Right lobe of liver (tissue), 4 donors: ENCODE results near the gene RABGEF1.

Experiments
- POLR2A ChIP-seq: fragments of 450-650 bp; IDR thresholded peaks from one replicate; pipeline ENCODE4 v1.6.1; 2017; ENCODE audit warnings: antibody characterized with exemption, mild to moderate bottlenecking
- TF ChIP-seq, protein P1 (sequence below), 4 donors: fragments of 200-600 bp in 3 of 4; fragments of 450-650 bp in 1 of 4; IDR thresholded peaks; one replicate each; pipeline versions ENCODE4 v1.5.1 to v1.8.0; 2016 to 2022; ENCODE audit warnings: antibody characterized with exemption in 4 of 4, mild to moderate bottlenecking in 2 of 4
- donor health status: DM: no; HTN: no; CAD: no.
- donor health status: DM: no; HTN: no; CAD: no.
- donor health status: DM: no; HTN: yes; CAD: no.

GRCh38 chr7:66824041-66824440, 83.5 kb downstream of the RABGEF1 start:
- TF ChIP-seq, protein P1, sequence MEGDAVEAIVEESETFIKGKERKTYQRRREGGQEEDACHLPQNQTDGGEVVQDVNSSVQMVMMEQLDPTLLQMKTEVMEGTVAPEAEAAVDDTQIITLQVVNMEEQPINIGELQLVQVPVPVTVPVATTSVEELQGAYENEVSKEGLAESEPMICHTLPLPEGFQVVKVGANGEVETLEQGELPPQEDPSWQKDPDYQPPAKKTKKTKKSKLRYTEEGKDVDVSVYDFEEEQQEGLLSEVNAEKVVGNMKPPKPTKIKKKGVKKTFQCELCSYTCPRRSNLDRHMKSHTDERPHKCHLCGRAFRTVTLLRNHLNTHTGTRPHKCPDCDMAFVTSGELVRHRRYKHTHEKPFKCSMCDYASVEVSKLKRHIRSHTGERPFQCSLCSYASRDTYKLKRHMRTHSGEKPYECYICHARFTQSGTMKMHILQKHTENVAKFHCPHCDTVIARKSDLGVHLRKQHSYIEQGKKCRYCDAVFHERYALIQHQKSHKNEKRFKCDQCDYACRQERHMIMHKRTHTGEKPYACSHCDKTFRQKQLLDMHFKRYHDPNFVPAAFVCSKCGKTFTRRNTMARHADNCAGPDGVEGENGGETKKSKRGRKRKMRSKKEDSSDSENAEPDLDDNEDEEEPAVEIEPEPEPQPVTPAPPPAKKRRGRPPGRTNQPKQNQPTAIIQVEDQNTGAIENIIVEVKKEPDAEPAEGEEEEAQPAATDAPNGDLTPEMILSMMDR (IDR thresholded peaks at IDR 0.05): no peak
- TF ChIP-seq POLR2A: no peak
